SK-N-SH (cell line): Measurements from ENCODE around the gene GPX1. TPM values are rescaled to one million over a fixed set of nuclear protein-coding genes. Genes with fewer than 3 reads are reported as not detected.
"Not testable (repeated sequence)": the region's sequence is repeated elsewhere in the genome, so short reads cannot be mapped to it uniquely, and the experiment has no call there.

ENCODE experiments used
- CTCF ChIA-PET: fragments of 300-600, 350-600 bp; formaldehyde crosslinking; extraction: SDS; loops from one replicate; lab custom pipeline; 2021; lab: Yijun Ruan, JAX
- POLR2A ChIA-PET: fragments of 350-600 bp; sonication (Branson Sonifier 250); formaldehyde crosslinking; extraction: SDS; loops from one replicate; lab custom pipeline; 2020; ENCODE audit warnings: antibody characterized with exemption, inconsistent platforms; lab: Yijun Ruan, JAX
- DNase-seq: peaks from one replicate; pipeline ENCODE4 v3.0.0; 2012
- H2AFZ ChIP-seq: fragments of 200-600 bp; sonication (generic); 2 replicates; pipeline ENCODE4 v1.8.1; 2016; ENCODE audit warnings: antibody characterized with exemption, mild to moderate bottlenecking, low read depth
- H3F3A ChIP-seq: fragments of 200-600 bp; sonication (generic); replicated peaks from 2 replicates; pipeline ENCODE3; 2016; ENCODE audit warnings: antibody characterized with exemption, mild to moderate bottlenecking; ENCODE audit not compliant: insufficient read depth
- H3K27ac ChIP-seq, 2 experiments: fragments of 200-500 bp in 1 of 2; fragments of 200-600 bp in 1 of 2; sonication (Bioruptor generic) in 1 of 2; sonication (generic), shearing (Covaris generic) in 1 of 2; 2 replicates each; pipeline versions ENCODE4 v1.5.1 to v1.6.1; 2014 to 2016; ENCODE audit warnings: low read depth in 2 of 2, inconsistent platforms in 1 of 2, low read length in 1 of 2, mild to moderate bottlenecking in 1 of 2, mixed read lengths in 1 of 2
- H3K27me3 ChIP-seq: fragments of 200-600 bp; sonication (generic), shearing (Covaris generic); 2 replicates; pipeline ENCODE4 v1.6.1; 2016; ENCODE audit warnings: mixed run types; ENCODE audit not compliant: insufficient read depth
- H3K36me3 ChIP-seq, 2 experiments: fragments of 200-500 bp in 1 of 2; fragments of 200-600 bp in 1 of 2; sonication (Bioruptor generic) in 1 of 2; sonication (generic) in 1 of 2; replicated peaks in 1 of 2; 2 replicates each; pipeline versions ENCODE3 to v1.5.1; 2014 to 2016; ENCODE audit warnings: low read length in 1 of 2, mild to moderate bottlenecking in 1 of 2; ENCODE audit not compliant: insufficient read depth in 2 of 2, control insufficient read depth in 1 of 2
- H3K4me1 ChIP-seq, 2 experiments: fragments of 200-500 bp in 1 of 2; fragments of 200-600 bp in 1 of 2; sonication (Bioruptor generic) in 1 of 2; sonication (generic), shearing (Covaris generic) in 1 of 2; 2 replicates each; pipeline versions ENCODE4 v1.5.1 to v1.6.1; 2014 to 2016; ENCODE audit warnings: low read depth in 1 of 2, low read length in 1 of 2, mixed run types in 1 of 2; ENCODE audit not compliant: insufficient read depth in 2 of 2, control insufficient read depth in 1 of 2
- H3K4me2 ChIP-seq: fragments of 200-600 bp; sonication (generic), shearing (Covaris generic); 2 replicates; pipeline ENCODE4 v1.6.1; 2017; ENCODE audit warnings: mixed run types
- H3K4me3 ChIP-seq, 2 experiments: fragments of 200-500 bp in 1 of 2; fragments of 200-600 bp in 1 of 2; sonication (Bioruptor generic) in 1 of 2; sonication (generic), shearing (Covaris generic) in 1 of 2; 2 replicates each; pipeline versions ENCODE4 v1.5.1 to v1.8.1; 2014 to 2016; ENCODE audit warnings: low read depth in 2 of 2, inconsistent platforms in 1 of 2, low read length in 1 of 2, mild to moderate bottlenecking in 1 of 2, mixed read lengths in 1 of 2, moderate library complexity in 1 of 2
- H3K79me2 ChIP-seq: fragments of 200-600 bp; sonication (generic); 2 replicates; pipeline ENCODE4 v1.8.1; 2017; ENCODE audit warnings: mild to moderate bottlenecking; ENCODE audit not compliant: insufficient read depth
- H3K9ac ChIP-seq: fragments of 200-600 bp; sonication (generic); 2 replicates; pipeline ENCODE4 v1.6.1; 2017; ENCODE audit warnings: mixed run types
- H3K9me2 ChIP-seq: fragments of 200-600 bp; sonication (generic); 2 replicates; pipeline ENCODE4 v1.6.1; 2017; ENCODE audit warnings: mixed run types
- H3K9me3 ChIP-seq: fragments of 200-600 bp; sonication (generic); 2 replicates; pipeline ENCODE4 v1.6.1; 2017; ENCODE audit warnings: mixed run types, mild to moderate bottlenecking, moderate library complexity
- H4K20me1 ChIP-seq: fragments of 200-600 bp; sonication (generic); 2 replicates; pipeline ENCODE4 v1.6.1; 2017; ENCODE audit warnings: mild to moderate bottlenecking, mixed run types; ENCODE audit not compliant: insufficient read depth
- CHD2 ChIP-seq: fragments of 150-350 bp; IDR thresholded peaks from 2 replicates; pipeline ENCODE4 v1.6.1; 2018; ENCODE audit warnings: low read length; ENCODE audit not compliant: partially characterized antibody
- EZH2phosphoT487 ChIP-seq: fragments of 200-600 bp; sonication (generic); IDR thresholded peaks from 2 replicates; pipeline ENCODE4 v1.6.1; 2017; ENCODE audit warnings: low read depth, mixed run types, mild to moderate bottlenecking, antibody characterized with exemption, moderate library complexity, borderline replicate concordance
- FOXM1 ChIP-seq: IDR thresholded peaks from 2 replicates; pipeline ENCODE4 v1.4.0; 2012; ENCODE audit warnings: low read depth, mild to moderate bottlenecking
- MXI1 ChIP-seq: IDR thresholded peaks from 2 replicates; pipeline ENCODE4 v1.6.1; 2012; ENCODE audit warnings: mild to moderate bottlenecking, low read depth, low read length, improper control_type of control experiment
- NRF1 ChIP-seq: IDR thresholded peaks from 2 replicates; pipeline ENCODE4 v1.6.1; 2012; ENCODE audit warnings: low read depth, mild to moderate bottlenecking, low read length
- RXRA ChIP-seq: IDR thresholded peaks from 2 replicates; pipeline ENCODE4 v1.4.0; 2012; ENCODE audit warnings: low read depth, mild to moderate bottlenecking, borderline replicate concordance
- TCF12 ChIP-seq: IDR thresholded peaks from 2 replicates; pipeline ENCODE4 v1.4.0; 2012
- YY1 ChIP-seq: IDR thresholded peaks from 2 replicates; pipeline ENCODE4 v1.4.0; 2012; ENCODE audit warnings: low read depth, mild to moderate bottlenecking
- WGBS: methylation state at CpG from one replicate; pipeline ENCODE4 v1.1.6; 2017; ENCODE audit warnings: low lambda C conversion rate; 5-methylcytosine and 5-hydroxymethylcytosine counted together
- polyA plus RNA-seq, 3 experiments: library from polyadenylated mRNA; depleted of rRNA; stranded (reverse); fragments of >200 nt; gene quantifications; 2 replicates each; pipeline ENCODE4 v1.2.3, GENCODE V29; 2012
- TF ChIP-seq, protein P1 (sequence below): IDR thresholded peaks from 2 replicates; pipeline ENCODE4 v1.4.0; 2012; ENCODE audit warnings: low read depth
- TF ChIP-seq, protein P2 (sequence below): fragments of 150-350 bp; IDR thresholded peaks from 2 replicates; pipeline ENCODE4 v1.6.1; 2017; ENCODE audit warnings: antibody characterized with exemption, low read length, low read depth, borderline replicate concordance

GPX1 gene
- polyA plus RNA-seq, 1 of the 3 experiments (the other 2 are of a cell fraction): 815 TPM

- DNase-seq: peak; percentile 61
- Histone ChIP-seq H3K79me2 (peaks cover 100% of the 10 kb centered on the region), H2AFZ (no peak overlapping the region), H3K4me2 (no peak overlapping the region), H3K9ac (no peak overlapping the region), H3K27me3 (no peaks in the 10 kb centered on the region), H3K9me3 (no peaks in the 10 kb centered on the region), H3K27ac (no peak overlapping the region), H3K36me3 (peaks cover 0 to 36% of the 10 kb centered on the region in 2 experiments), H4K20me1 (peaks cover 99% of the 10 kb centered on the region), H3K4me3 (no peak overlapping the region), H3F3A (peaks cover 14% of the 10 kb centered on the region), H3K9me2 (no peaks in the 10 kb centered on the region), H3K4me1 (no peaks in the 10 kb centered on the region)
- 86% methylated on average over 4 of the region's 4 CpGs for WGBS
- ChIA-PET POLR2A (interaction anchor here (0.6 kb wide), 1 partner anchor 12 kb away, joined by 3 read pairs; no protein-coding TSS in a partner anchor), CTCF (interaction anchor here (0.6 to 1.2 kb wide), 2 partner anchors 8 to 239 kb away, joined by 3 read pairs; no protein-coding TSS in a partner anchor)
- TF ChIP-seq YY1 (peak; percentile 78; the same call in 1 of the 2 replicates), MXI1 (peak; percentile 60; the same call in 1 of the 2 replicates), CHD2 (no peak), EZH2phosphoT487 (no peak), FOXM1 (no peak), RXRA (no peak), NRF1 (no peak), TCF12 (no peak)
- TF ChIP-seq, protein P1, sequence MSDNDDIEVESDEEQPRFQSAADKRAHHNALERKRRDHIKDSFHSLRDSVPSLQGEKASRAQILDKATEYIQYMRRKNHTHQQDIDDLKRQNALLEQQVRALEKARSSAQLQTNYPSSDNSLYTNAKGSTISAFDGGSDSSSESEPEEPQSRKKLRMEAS: no peak
- TF ChIP-seq, protein P2, sequence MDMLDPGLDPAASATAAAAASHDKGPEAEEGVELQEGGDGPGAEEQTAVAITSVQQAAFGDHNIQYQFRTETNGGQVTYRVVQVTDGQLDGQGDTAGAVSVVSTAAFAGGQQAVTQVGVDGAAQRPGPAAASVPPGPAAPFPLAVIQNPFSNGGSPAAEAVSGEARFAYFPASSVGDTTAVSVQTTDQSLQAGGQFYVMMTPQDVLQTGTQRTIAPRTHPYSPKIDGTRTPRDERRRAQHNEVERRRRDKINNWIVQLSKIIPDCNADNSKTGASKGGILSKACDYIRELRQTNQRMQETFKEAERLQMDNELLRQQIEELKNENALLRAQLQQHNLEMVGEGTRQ: no peak
Observed at GRCh38 chr3:49397470-49397869, 39.3 kb upstream of the GPX1 start.

DNA sequence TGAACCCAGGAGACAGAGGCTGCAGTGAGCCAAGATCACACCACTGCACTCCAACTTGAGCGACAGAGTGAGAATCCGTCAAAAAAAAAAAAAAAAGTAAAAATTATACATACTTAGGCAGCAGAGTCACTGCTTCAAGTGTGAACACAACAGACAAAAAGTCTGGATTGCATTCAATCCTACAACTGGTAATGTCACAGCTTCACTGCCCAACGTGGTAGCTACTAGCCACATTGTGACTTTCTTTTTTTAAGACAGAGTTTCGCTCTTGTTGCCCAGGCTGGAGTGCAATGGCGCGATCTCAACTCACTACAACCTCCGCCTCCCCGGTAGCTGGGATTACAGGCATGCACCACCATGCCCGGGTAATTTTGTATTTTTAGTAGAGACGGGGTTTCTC, 33.2 kb upstream of the GPX1 start:
- H3K27ac ChIP-seq, H3K4me1 ChIP-seq, H3K9ac ChIP-seq, H2AFZ ChIP-seq, CTCF ChIA-PET, H3K27me3 ChIP-seq, H3K9me2 ChIP-seq, POLR2A ChIA-PET, H3K9me3 ChIP-seq, DNase-seq, H3K4me2 ChIP-seq, H3K4me3 ChIP-seq: not testable (repeated sequence)
- 93% methylated on average over 10 of the region's 10 CpGs for WGBS
- Histone ChIP-seq H3F3A (peaks cover 11% of the 10 kb centered on the region), H3K36me3 (peaks cover 0 to 30% of the 10 kb centered on the region in 2 experiments), H3K79me2 (peaks cover 100% of the 10 kb centered on the region), H4K20me1 (peaks cover 99% of the 10 kb centered on the region)

GRCh38 chr3:49389297-49389696, 31.1 kb upstream of the GPX1 start:
- Histone ChIP-seq H2AFZ (no peak overlapping the region), H3K9ac (no peak overlapping the region), H3K79me2 (peaks cover 100% of the 10 kb centered on the region), H4K20me1 (peaks cover 99% of the 10 kb centered on the region), H3K4me3 (no peak overlapping the region), H3K27me3 (no peaks in the 10 kb centered on the region), H3K9me3 (no peaks in the 10 kb centered on the region), H3K4me1 (no peaks in the 10 kb centered on the region), H3K4me2 (no peak overlapping the region), H3K9me2 (no peaks in the 10 kb centered on the region), H3F3A (peaks cover 16% of the 10 kb centered on the region), H3K27ac (no peak overlapping the region), H3K36me3 (peaks cover 0 to 15% of the 10 kb centered on the region in 2 experiments)
- WGBS: 97% methylated on average over 6 of the region's 6 CpGs
- CTCF ChIA-PET: interaction anchor here (0.6 to 0.9 kb wide), 3 partner anchors 8 to 103 kb away, joined by 3 to 5 read pairs (median 3); no protein-coding TSS in a partner anchor
- POLR2A ChIA-PET: interaction anchor here (0.9 kb wide), 1 partner anchor 22 kb away, joined by 6 read pairs; the partner anchor contains the start of gene RHOA
- no peak for DNase-seq
- TF ChIP-seq FOXM1 (no peak), EZH2phosphoT487 (no peak), MXI1 (no peak)
